ENCODE results near the gene PNPLA1.

DNA sequence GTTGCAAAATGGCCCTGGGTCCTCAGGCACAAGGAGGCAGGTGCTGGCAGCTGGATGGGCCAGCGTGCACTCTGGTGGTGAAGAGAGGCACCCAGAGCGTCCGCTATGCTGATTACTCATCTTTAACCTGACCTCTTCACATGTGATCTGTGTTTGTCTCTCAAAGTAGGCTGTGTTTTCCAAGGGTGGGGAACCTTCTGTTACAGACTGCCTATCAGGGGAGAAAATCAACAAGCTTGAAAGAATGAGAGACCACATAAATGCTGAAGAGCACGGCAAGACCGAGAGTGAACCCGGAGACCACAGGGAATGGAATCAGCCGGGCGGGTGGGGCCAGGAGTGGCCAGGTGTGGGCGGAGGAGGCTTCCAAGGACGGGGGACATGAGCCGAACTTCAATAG, 50.6 kb downstream of the PNPLA1 start:
- TF ChIP-seq POLR2AphosphoS5 (IDR thresholded peaks at IDR 0.05; ENCODE audit: low read depth, low read length) (no peak), SIN3A (IDR thresholded peaks at IDR 0.05; ENCODE audit: borderline replicate concordance, insufficient read depth, low read length) (no peak)
- TF ChIP-seq, protein P1, sequence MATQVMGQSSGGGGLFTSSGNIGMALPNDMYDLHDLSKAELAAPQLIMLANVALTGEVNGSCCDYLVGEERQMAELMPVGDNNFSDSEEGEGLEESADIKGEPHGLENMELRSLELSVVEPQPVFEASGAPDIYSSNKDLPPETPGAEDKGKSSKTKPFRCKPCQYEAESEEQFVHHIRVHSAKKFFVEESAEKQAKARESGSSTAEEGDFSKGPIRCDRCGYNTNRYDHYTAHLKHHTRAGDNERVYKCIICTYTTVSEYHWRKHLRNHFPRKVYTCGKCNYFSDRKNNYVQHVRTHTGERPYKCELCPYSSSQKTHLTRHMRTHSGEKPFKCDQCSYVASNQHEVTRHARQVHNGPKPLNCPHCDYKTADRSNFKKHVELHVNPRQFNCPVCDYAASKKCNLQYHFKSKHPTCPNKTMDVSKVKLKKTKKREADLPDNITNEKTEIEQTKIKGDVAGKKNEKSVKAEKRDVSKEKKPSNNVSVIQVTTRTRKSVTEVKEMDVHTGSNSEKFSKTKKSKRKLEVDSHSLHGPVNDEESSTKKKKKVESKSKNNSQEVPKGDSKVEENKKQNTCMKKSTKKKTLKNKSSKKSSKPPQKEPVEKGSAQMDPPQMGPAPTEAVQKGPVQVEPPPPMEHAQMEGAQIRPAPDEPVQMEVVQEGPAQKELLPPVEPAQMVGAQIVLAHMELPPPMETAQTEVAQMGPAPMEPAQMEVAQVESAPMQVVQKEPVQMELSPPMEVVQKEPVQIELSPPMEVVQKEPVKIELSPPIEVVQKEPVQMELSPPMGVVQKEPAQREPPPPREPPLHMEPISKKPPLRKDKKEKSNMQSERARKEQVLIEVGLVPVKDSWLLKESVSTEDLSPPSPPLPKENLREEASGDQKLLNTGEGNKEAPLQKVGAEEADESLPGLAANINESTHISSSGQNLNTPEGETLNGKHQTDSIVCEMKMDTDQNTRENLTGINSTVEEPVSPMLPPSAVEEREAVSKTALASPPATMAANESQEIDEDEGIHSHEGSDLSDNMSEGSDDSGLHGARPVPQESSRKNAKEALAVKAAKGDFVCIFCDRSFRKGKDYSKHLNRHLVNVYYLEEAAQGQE (IDR thresholded peaks at IDR 0.05; ENCODE audit: insufficient read depth in 1 of 2, low read depth in 2 of 2, low read length in 2 of 2), result no peak

Data from PFSK-1 (cell line).